ENCODE data around the gene CDC42BPA. TPM values are rescaled to one million over a fixed set of nuclear protein-coding genes. Genes with fewer than 3 reads are reported as not detected.

Gene CDC42BPA
- total RNA-seq, 1 donor from 2014 or later: 75.0 TPM

- DNase-seq: no peak
Observed at GRCh38 chr1:226990133-226990716, 328.1 kb downstream of the CDC42BPA start.

GRCh38 chr1:226989085-226989920, 329.0 kb downstream of the CDC42BPA start:
- DNase-seq: no peak

DNA sequence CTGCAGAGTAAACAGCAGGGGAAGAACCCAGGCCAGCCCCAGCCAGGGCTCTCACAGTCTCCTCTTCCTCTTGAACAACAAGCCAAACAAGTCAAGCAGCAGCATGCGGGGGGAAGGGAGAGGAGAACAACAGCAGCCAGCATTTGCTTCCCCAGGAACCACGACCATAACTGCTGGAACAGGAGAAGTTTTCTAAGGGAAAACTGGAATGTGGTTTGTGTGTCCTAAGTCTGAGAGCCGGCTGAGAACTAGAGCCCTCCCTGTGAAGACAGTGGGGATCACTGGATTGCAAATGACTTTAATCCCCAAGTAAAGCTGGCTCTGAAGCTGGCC, 330.0 kb downstream of the CDC42BPA start:
- no peak for DNase-seq

DNA sequence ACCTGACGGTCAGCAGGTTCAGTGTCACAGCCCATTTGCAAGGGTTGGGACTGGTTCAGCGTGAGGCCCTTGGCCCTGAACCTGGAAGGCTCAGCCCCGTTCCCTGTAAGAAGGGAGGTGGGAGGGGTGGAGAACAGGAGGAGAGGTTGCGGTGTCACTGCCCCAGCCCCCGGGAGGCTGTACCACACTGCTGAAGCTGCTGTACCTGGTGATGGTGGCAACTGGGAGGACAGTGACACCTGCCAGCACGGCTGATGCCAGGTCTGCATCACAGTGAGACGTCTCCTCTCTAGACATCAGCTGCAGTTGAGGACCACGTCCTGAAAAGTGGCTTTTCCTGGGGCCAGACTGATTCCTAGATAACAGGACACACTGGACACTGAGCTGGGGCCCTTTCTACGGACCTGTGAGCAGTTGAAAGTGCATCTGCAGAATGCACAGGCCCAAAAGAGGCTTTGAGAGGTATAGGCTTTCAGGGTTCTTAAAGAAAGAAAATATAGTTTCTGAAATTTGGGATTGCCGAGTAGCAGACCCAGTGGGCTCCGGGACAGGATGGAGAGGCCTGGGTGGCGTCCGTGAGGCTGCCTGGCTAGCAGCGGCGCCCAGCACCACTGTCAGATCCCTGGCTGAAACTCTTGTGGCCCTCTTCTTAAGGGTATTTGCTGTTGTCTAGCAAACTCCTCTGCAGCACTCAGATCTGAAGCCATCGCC, 330.5 kb downstream of the CDC42BPA start:
- no peak for DNase-seq

DNA sequence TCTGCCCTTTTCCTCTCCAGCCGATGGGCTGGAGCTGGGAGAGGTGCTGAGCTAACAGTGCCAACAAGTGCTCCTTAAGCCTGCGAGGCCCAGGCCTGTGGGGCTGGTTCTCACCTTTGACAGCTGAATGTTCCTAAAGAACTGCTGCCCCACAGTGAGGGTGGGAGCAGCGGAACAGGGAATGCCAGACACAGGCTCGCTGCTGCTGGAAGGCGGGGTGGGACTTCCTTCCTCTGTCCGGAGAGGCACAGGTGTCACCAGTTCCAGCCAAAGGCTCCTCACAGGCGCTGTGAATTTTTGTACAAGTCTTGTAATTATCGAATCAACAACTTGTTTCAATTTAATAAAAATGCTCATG, 331.1 kb downstream of the CDC42BPA start:
- no peak for DNase-seq

- DNase-seq: no peak
Observed at GRCh38 chr1:226986496-226987178, 331.7 kb downstream of the CDC42BPA start.

- no peak for DNase-seq
Observed at GRCh38 chr1:226985839-226986463, 332.3 kb downstream of the CDC42BPA start.

GRCh38 chr1:226985239-226985838, 333.0 kb downstream of the CDC42BPA start:
- DNase-seq: no peak

DNA sequence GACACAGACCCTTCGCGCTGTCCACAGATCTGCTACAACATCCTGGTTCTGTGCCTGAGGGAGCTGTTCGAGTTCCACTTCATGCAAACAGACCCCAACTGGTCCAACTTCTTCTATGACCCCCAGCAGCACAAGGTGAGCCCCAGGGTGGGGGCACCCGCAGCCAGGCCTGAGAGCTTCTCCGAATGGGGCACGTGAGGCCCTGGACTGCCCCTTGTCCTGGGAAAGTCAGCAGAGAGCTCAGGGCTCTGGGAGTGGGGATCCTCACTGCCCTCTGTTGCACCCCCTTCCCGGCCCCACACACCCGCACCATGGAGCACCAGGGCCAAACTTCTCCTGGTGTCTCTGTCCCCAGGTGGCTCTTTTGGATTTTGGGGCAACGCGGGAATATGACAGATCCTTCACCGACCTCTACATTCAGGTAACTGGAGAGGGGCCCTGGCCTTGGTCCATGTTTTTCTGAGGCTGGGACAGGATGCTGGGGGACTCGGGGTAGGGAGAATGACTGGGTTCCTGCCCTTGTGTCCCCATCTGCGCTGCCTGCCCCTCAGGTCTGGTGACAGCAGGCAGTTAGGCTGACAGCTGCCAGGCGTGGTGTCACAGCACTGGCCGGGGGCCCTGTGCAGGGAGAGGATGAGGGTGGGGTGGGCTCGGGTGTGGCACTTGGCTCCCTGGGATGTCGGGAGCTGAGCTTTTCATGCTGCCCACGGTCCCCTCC, 333.6 kb downstream of the CDC42BPA start:
- DNase-seq: peak; percentile 80

GRCh38 chr1:226983992-226984364, 334.3 kb downstream of the CDC42BPA start:
- DNase-seq: no peak

- no peak for DNase-seq
Observed at GRCh38 chr1:226983247-226983991, 334.9 kb downstream of the CDC42BPA start.

DNA sequence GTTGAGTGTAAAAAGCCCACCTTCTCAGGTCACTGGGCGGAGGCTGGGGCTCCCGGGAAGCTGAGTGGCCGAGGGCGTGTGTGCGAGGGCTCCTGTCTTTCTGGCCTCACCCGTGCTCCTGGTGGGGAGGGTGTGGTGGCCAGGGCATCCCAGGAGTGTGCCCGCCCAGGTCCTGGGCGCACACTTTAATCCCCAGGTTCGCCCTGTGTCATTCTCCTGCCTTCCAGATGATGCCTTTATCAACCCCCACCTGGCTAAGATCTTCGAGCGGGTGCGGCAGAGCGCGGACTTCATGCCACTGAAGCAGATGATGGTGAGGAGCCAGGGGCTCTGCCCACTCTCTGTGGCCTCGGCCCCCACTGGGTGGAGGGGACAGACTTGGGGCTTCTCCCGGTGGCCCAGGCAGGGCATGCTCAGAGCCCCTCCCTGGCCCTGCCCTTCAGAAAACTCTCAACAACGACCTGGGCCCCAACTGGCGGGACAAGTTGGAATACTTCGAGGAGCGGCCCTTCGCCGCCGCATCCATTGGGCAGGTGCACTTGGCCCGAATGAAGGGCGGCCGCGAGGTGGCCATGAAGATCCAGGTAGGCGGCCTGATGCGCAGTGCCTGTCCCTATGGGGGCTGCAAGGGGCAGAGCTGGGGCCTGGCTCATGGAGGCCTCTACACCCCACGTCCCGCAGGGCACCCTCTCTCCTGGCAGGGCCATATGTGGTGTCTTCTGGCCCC, 335.7 kb downstream of the CDC42BPA start:
- no peak for DNase-seq

GRCh38 chr1:226981838-226982237, 336.5 kb downstream of the CDC42BPA start:
- no peak for DNase-seq

GRCh38 chr1:226981386-226981817, 336.9 kb downstream of the CDC42BPA start:
- DNase-seq: no peak

DNA sequence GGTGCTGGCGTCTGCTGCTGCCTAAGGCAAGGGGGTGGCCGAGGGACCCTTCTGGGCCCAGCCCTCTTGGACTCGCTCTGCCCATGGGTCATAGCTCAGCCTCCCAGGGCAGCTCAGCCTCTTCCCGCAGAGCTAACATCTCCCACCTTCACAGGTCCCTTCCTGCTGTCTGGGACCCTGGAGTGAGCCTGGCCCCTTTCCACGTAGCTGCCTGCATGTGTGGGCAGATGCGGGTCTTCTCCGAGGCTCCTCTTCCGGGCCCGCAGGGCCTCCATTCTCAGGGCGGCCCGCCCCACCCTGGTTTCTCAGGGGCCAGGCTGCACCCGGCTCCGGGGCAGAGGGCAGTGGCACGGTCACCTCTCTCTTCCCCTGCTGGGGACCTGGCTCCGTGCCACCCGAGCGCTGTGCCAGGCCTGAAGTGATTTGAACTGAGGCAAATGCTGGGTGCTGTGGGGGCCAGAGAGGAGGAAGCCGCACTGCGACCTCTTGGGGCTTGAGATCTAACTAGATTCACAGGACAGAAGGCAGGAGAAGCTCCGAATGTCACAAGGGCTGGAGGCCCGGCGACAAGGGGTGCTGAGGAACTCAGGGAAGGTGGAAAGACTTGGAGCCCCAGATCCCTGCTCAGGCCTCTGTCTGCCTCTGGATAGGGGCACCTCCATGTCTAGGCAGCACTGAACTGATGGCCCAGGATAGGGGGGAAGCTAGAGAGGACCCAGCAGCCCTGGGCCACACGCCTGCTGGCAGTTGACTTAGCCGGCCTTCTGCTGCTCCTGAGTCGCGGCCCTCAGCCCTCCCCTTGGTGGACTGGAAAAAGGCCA, 337.5 kb downstream of the CDC42BPA start:
- no peak for DNase-seq

- no peak for DNase-seq
Observed at GRCh38 chr1:226980122-226980560, 338.2 kb downstream of the CDC42BPA start.

DNA sequence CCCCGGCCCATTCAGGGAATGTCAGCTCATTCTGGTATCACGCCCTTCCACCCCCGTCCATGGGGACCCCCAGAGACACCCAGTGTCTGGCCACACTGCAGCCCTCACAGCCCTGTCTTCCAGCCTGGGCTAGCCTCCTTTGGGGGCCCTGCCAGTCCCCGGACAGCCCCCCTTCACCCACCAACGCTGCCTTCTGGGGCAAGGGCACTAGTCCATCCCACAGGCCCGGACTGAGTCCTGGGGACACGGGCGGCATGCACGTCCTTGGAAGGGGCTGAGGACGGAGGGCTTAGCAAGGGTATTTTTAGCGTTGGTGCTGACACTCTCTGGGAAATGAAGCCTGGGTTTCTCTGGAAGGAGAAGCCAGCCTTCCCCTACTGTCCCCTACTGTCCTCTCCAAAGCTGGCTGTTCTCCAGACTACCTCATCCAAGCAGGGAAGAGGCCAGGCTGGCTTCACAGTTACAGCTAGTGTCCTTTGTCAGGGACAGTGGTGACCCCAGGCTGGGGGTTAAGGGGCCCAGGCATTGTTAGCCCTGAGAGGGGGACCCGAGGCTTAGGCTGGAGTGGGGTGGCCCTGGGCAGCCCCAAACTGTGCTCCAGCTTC, 338.7 kb downstream of the CDC42BPA start:
- DNase-seq: peak; percentile 75

- no peak for DNase-seq
Observed at GRCh38 chr1:226979115-226979516, 339.2 kb downstream of the CDC42BPA start.

Measured in tongue (tissue), 2 donors.